Uterus (tissue), 2 donors: ENCODE measurements around the gene FUT1.
"Not testable (repeated sequence)": the region's sequence is repeated elsewhere in the genome, so short reads cannot be mapped to it uniquely, and the experiment has no call there.

Experiments used
- POLR2A ChIP-seq, 2 donors: fragments of 450-650 bp; IDR thresholded peaks; one replicate each; pipeline ENCODE4 v1.6.1; 2016; ENCODE audit warnings: antibody characterized with exemption in 2 of 2, mild to moderate bottlenecking in 1 of 2, moderate library complexity in 1 of 2
- TF ChIP-seq, protein P1 (sequence below), 4 experiments: fragments of 200-600 bp in 2 of 4; fragments of 450-650 bp in 2 of 4; sonication (generic) in 2 of 4; IDR thresholded peaks; one replicate each; pipeline ENCODE4 v1.5.1; 2016 to 2019; ENCODE audit warnings: antibody characterized with exemption in 4 of 4, mild to moderate bottlenecking in 2 of 4, moderate library complexity in 1 of 4

GRCh38 chr19:48768171-48768753, 15.8 kb upstream of the FUT1 start:
- TF ChIP-seq, protein P1, sequence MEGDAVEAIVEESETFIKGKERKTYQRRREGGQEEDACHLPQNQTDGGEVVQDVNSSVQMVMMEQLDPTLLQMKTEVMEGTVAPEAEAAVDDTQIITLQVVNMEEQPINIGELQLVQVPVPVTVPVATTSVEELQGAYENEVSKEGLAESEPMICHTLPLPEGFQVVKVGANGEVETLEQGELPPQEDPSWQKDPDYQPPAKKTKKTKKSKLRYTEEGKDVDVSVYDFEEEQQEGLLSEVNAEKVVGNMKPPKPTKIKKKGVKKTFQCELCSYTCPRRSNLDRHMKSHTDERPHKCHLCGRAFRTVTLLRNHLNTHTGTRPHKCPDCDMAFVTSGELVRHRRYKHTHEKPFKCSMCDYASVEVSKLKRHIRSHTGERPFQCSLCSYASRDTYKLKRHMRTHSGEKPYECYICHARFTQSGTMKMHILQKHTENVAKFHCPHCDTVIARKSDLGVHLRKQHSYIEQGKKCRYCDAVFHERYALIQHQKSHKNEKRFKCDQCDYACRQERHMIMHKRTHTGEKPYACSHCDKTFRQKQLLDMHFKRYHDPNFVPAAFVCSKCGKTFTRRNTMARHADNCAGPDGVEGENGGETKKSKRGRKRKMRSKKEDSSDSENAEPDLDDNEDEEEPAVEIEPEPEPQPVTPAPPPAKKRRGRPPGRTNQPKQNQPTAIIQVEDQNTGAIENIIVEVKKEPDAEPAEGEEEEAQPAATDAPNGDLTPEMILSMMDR (IDR thresholded peaks at IDR 0.05): not testable (repeated sequence)
- not testable (repeated sequence) for TF ChIP-seq POLR2A (IDR thresholded peaks at IDR 0.05)
